Activated CD4-positive, alpha-beta memory T cell treated with anti-CD3 and anti-CD28 coated beads for 36 hours (primary cell): ENCODE measurements around the gene CTIF. TPM values are rescaled to one million over a fixed set of nuclear protein-coding genes. Genes with fewer than 3 reads are reported as not detected.

Source experiments
- CTCF ChIA-PET: fragments of 350-600 bp; sonication (Branson Sonifier 250); formaldehyde crosslinking; loops from one replicate; lab custom pipeline; 2021; ENCODE audit warnings: antibody characterized with exemption, inconsistent platforms; lab: Charles Lee
- POLR2A ChIA-PET: fragments of 350-600 bp; sonication (Branson Sonifier 250); formaldehyde crosslinking; loops from one replicate; lab custom pipeline; 2021; ENCODE audit warnings: antibody characterized with exemption; lab: Charles Lee
- DNase-seq: peaks from one replicate; pipeline ENCODE4 v3.0.0-alpha.2; 2020
- H3K27ac Mint-ChIP-seq: one replicate; pipeline ENCODE4 v1.8.0; 2021; ENCODE audit warnings: mixed read lengths
- H3K27me3 Mint-ChIP-seq: one replicate; pipeline ENCODE4 v1.8.0; 2021; ENCODE audit warnings: mixed read lengths
- H3K36me3 Mint-ChIP-seq: one replicate; pipeline ENCODE4 v1.8.0; 2021; ENCODE audit warnings: mixed read lengths
- H3K4me1 Mint-ChIP-seq: one replicate; pipeline ENCODE4 v1.8.0; 2021; ENCODE audit warnings: low read depth, mixed read lengths
- H3K4me3 Mint-ChIP-seq: one replicate; pipeline ENCODE4 v1.8.0; 2021; ENCODE audit warnings: mild to moderate bottlenecking, mixed read lengths
- H3K9me3 Mint-ChIP-seq: one replicate; pipeline ENCODE4 v1.8.0; 2021; ENCODE audit warnings: mixed read lengths
- intact Hi-C: fragments of 100-400 bp; cut with micrococcal nuclease; formaldehyde crosslinking; loops from one replicate; pipeline ENCODE4 v1.15.1; 2023
- total RNA-seq, 2 experiments: library from RNA; stranded (reverse); gene quantifications; one replicate each; pipeline ENCODE4 v1.2.3, GENCODE V29; 2021

CTIF gene
- total RNA-seq, 2 experiments from 2014 or later, result 4.6 to 5.8 TPM

DNA sequence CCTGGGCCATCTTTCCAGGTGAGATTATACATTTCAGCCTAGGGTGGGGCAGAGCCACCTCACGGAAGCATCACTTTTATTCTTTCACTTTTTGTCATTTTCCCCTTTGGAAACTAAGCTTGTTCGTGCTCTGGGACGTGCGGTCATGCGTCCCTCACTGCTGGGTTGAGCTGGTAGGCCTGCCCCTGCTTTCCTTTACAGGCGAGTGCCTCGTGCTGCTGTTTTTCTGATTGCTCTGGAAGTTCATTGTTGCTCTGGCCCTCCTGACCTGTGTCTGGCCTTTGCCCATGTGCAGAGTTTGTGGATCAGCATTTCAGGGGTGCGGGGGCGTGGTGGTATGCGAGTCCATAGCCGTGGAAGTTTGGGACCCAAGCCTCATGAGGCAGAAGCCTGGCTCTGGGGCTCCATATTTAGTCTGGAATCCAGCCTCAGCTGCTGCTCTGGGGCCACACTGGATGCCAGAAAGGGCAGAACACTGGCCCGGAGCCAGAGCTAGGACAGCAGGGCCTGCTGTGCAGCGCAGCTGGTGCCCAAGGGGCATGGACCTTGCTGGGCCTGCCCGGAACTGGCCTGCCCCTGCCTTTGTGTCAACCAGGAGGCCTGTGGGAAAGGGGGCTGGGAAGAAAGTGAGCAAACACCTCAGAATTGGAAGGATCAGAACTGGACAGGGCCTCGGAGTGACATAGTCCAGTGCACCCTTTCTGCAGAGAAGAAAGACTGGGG lies 51.1 kb downstream of the CTIF start:
- no peak overlapping the region for H3K4me3 Mint-ChIP-seq
- intact Hi-C loops, result no loop called here
- H3K4me1 Mint-ChIP-seq, result no peaks in the 10 kb centered on the region
- H3K27me3 Mint-ChIP-seq, result no peaks in the 10 kb centered on the region
- no peaks in the 10 kb centered on the region for H3K9me3 Mint-ChIP-seq
- no peak for DNase-seq
- H3K36me3 Mint-ChIP-seq, result no peaks in the 10 kb centered on the region
- ChIA-PET POLR2A (no interaction called here), CTCF (no interaction called here)
- H3K27ac Mint-ChIP-seq, result no peak overlapping the region

- Mint-ChIP-seq H3K9me3 (no peaks in the 10 kb centered on the region), H3K36me3 (no peaks in the 10 kb centered on the region), H3K4me3 (no peak overlapping the region), H3K27ac (no peak overlapping the region), H3K4me1 (no peaks in the 10 kb centered on the region), H3K27me3 (no peaks in the 10 kb centered on the region)
- intact Hi-C loops, result no loop called here
- DNase-seq, result no peak
- CTCF ChIA-PET, result no interaction called here
- POLR2A ChIA-PET, result no interaction called here
Observed at GRCh38 chr18:48590678-48591077, 51.8 kb downstream of the CTIF start.

DNA sequence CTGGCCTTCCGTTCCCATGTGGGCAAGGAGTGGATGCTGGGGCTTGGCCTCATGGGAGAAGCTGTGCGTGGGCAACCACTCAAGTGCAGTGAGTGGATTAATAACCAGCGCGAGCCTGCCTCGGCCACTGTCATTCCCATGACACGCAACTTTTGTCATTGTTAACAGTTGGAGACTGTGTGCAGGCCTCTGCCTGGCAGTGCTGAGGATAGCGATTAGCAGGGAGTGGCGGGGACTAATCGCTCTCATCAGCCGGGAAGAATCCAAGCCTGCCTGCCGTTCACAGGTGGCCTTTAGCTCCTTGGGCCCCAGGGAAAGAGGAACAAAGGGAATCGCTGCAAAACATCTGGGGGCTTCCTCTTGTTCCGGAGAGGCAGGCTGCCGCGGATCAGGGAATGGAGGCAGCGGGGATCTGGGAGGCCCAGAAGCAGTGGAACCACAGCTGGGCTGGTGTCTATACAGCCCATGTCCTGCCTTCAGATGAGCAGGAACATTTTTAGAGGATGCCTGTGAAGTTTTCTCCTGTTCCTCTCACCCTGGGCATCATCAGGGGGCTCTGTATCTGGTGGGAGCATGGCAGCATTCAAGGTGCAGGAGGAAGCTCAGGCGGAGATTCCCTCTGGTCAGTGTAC lies 53.8 kb downstream of the CTIF start:
- ChIA-PET CTCF (no interaction called here), POLR2A (interaction anchor here (0.6 kb wide), 1 partner anchor 355 kb away, joined by 4 read pairs; no protein-coding TSS in a partner anchor)
- H3K9me3 Mint-ChIP-seq, result no peaks in the 10 kb centered on the region
- intact Hi-C loops, result no loop called here
- no peaks in the 10 kb centered on the region for H3K27me3 Mint-ChIP-seq
- H3K36me3 Mint-ChIP-seq, result no peaks in the 10 kb centered on the region
- no peak for DNase-seq
- H3K4me3 Mint-ChIP-seq, result no peak overlapping the region
- H3K27ac Mint-ChIP-seq, result no peak overlapping the region
- H3K4me1 Mint-ChIP-seq, result no peaks in the 10 kb centered on the region

GRCh38 chr18:48594471-48595094 lies 55.8 kb downstream of the CTIF start:
- intact Hi-C loops, result no loop called here
- ChIA-PET POLR2A (interaction anchor here (0.6 kb wide), 1 partner anchor 36 kb away, joined by 3 read pairs; no protein-coding TSS in a partner anchor), CTCF (no interaction called here)
- DNase-seq, result no peak
- Mint-ChIP-seq H3K27ac (no peak overlapping the region), H3K4me1 (no peaks in the 10 kb centered on the region), H3K9me3 (no peaks in the 10 kb centered on the region), H3K4me3 (no peak overlapping the region), H3K36me3 (no peaks in the 10 kb centered on the region), H3K27me3 (no peaks in the 10 kb centered on the region)

DNA sequence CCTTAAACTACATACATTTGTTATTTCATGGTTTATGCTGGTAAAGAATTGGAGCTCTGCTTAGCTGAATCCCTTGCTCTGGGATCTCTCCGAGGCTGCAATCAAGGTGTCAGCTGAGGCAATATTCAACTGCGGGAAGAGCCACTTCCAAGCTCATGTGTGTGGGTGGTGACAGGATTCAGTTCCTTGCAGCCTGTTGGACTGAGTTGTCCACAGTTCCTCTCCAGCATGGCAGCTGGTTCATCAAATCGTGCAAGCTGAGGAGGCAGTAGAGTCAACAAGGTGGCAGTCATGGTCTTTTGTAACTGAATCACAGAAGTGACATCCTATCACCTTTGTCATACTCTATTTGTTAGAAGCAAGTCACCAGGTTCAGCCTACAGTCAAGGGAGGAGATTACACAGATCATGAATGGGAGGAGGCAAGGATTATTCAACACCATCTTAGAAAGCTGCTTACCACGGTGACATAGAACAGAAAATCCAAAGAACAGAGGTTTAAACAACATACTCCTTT lies 56.9 kb downstream of the CTIF start:
- Mint-ChIP-seq H3K27ac (no peak overlapping the region), H3K27me3 (no peaks in the 10 kb centered on the region), H3K4me3 (no peak overlapping the region), H3K9me3 (no peaks in the 10 kb centered on the region), H3K36me3 (no peaks in the 10 kb centered on the region), H3K4me1 (no peaks in the 10 kb centered on the region)
- no peak for DNase-seq
- CTCF ChIA-PET, result no interaction called here
- POLR2A ChIA-PET, result no interaction called here
- intact Hi-C loops, result no loop called here

DNA sequence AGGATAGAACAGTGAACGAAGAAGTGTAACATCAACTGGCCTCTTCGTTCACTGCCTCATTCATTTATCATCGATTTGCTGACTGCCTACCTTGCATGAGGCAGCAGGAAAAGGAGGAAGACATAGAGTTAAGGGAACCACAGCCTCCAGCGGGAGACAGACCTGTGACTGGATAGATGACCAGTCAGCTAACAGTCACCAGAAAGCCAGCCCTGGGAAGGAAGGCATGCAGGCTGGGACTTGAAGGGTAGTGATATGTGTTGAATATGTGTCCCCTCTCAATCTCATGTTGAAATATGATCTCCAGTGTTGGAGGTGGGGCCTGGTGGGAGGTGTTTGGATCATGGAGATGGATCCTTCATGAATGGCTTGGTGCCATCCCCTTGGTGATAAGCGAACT lies 58.3 kb downstream of the CTIF start:
- Mint-ChIP-seq H3K36me3 (no peaks in the 10 kb centered on the region), H3K9me3 (no peaks in the 10 kb centered on the region), H3K4me1 (no peaks in the 10 kb centered on the region), H3K27ac (no peak overlapping the region), H3K4me3 (no peak overlapping the region), H3K27me3 (no peaks in the 10 kb centered on the region)
- CTCF ChIA-PET, result no interaction called here
- POLR2A ChIA-PET, result no interaction called here
- no peak for DNase-seq
- intact Hi-C loops, result no loop called here

GRCh38 chr18:48597671-48598070 lies 58.8 kb downstream of the CTIF start:
- Mint-ChIP-seq H3K36me3 (no peaks in the 10 kb centered on the region), H3K9me3 (no peaks in the 10 kb centered on the region), H3K4me1 (no peaks in the 10 kb centered on the region), H3K4me3 (no peak overlapping the region), H3K27ac (no peak overlapping the region), H3K27me3 (no peaks in the 10 kb centered on the region)
- ChIA-PET POLR2A (no interaction called here), CTCF (no interaction called here)
- intact Hi-C loops, result no loop called here
- DNase-seq, result no peak

GRCh38 chr18:48599391-48599790 lies 60.6 kb downstream of the CTIF start:
- no peaks in the 10 kb centered on the region for H3K27me3 Mint-ChIP-seq
- no peaks in the 10 kb centered on the region for H3K4me1 Mint-ChIP-seq
- no peak overlapping the region for H3K27ac Mint-ChIP-seq
- H3K9me3 Mint-ChIP-seq, result no peaks in the 10 kb centered on the region
- no peaks in the 10 kb centered on the region for H3K36me3 Mint-ChIP-seq
- ChIA-PET POLR2A (no interaction called here), CTCF (no interaction called here)
- no peak overlapping the region for H3K4me3 Mint-ChIP-seq
- intact Hi-C loops, result no loop called here
- DNase-seq, result no peak

GRCh38 chr18:48600046-48600445 lies 61.2 kb downstream of the CTIF start:
- Mint-ChIP-seq H3K4me3 (no peak overlapping the region), H3K27ac (no peak overlapping the region), H3K27me3 (no peaks in the 10 kb centered on the region), H3K4me1 (no peaks in the 10 kb centered on the region), H3K9me3 (no peaks in the 10 kb centered on the region), H3K36me3 (no peaks in the 10 kb centered on the region)
- no peak for DNase-seq
- ChIA-PET CTCF (no interaction called here), POLR2A (no interaction called here)
- intact Hi-C loops, result no loop called here

DNA sequence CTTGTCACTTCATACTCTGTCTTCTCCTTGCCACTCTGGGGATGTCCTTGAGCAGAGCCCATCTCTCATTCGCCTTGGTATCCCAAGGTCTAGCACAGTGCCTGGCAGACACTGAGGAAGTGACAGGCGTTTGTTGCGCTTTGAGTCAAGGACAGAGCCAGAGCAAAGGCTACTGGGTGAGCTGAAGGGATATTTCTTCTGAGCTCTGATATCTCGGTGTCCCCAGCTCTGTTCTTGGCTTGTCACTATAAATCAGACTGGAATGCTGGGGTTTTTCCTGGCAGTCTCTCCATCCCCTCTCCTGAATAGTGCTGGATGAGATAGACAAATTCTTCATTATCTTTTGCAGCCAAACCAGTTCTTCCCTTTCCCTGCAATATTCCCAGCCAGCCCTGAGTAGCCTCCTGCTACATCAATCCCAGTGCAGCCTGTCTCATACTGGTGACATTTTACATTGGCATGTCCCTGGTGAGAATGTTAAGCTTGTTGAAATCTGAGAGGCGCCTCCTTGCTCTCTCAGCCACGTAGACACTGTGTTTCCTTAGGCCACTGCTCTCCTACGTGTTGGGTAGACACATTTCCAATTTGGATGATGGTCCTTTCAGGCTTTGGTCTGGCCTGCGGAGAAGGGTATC lies 61.7 kb downstream of the CTIF start:
- Mint-ChIP-seq H3K4me3 (no peak overlapping the region), H3K27ac (no peak overlapping the region), H3K4me1 (no peaks in the 10 kb centered on the region), H3K36me3 (no peaks in the 10 kb centered on the region), H3K9me3 (no peaks in the 10 kb centered on the region), H3K27me3 (no peaks in the 10 kb centered on the region)
- CTCF ChIA-PET, result no interaction called here
- POLR2A ChIA-PET, result no interaction called here
- DNase-seq, result no peak
- intact Hi-C loops, result no loop called here

DNA sequence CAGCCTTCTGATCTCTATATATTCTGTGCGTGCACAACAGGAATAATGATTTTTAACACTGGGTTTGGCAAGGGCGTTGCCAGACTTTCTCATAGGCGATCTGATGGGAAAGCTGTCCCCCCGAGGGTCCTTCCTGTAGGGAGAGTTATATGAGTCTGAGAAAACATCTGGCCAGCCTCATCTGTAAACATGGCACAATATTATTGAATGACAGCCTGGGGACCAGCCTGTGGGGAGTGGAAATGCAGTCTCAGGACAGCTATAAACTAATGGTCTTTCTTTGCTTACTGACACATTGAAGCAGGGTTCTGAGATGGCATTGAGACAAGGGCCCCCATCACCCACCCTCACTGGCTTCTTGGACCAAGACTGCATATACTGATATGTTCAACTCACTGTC lies 62.5 kb downstream of the CTIF start:
- Mint-ChIP-seq H3K27me3 (no peaks in the 10 kb centered on the region), H3K4me3 (no peak overlapping the region), H3K9me3 (no peaks in the 10 kb centered on the region), H3K27ac (no peak overlapping the region), H3K4me1 (no peaks in the 10 kb centered on the region), H3K36me3 (no peaks in the 10 kb centered on the region)
- CTCF ChIA-PET, result no interaction called here
- intact Hi-C loops, result no loop called here
- no peak for DNase-seq
- POLR2A ChIA-PET, result no interaction called here

DNA sequence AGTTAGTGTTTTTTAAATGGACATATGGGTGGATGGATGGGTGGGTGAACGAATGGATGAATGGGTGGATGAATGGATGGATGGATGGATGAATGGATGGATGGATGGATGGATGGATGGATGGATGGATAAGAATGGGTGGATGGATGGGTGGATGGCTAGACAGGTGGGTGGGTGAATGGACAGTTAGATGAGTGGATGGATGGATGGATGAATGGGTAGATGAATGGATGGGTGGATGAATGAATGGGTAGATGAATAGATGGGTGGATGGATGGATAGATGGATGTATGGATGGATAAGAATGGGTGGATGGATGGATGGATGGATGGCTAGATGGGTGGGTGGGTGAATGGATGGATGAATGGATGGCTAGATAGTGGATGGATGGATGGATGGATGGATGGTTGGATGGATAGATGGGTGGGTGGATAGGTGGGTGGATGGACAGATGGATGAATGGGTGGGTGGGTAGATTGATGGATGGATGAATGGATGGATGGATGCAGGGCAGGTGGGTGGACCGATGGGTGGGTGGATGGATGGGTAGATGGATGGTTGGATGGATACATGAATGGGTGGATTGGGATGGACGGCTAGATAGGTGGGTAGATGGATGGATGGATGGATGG lies 64.0 kb downstream of the CTIF start:
- POLR2A ChIA-PET, result no interaction called here
- Mint-ChIP-seq H3K36me3 (no peaks in the 10 kb centered on the region), H3K4me1 (no peaks in the 10 kb centered on the region), H3K4me3 (no peak overlapping the region), H3K27me3 (no peaks in the 10 kb centered on the region), H3K27ac (no peak overlapping the region), H3K9me3 (no peaks in the 10 kb centered on the region)
- intact Hi-C loops, result no loop called here
- CTCF ChIA-PET, result no interaction called here
- DNase-seq, result no peak
